ENCODE results near the gene LRRC41.

LRRC41 gene

DNA sequence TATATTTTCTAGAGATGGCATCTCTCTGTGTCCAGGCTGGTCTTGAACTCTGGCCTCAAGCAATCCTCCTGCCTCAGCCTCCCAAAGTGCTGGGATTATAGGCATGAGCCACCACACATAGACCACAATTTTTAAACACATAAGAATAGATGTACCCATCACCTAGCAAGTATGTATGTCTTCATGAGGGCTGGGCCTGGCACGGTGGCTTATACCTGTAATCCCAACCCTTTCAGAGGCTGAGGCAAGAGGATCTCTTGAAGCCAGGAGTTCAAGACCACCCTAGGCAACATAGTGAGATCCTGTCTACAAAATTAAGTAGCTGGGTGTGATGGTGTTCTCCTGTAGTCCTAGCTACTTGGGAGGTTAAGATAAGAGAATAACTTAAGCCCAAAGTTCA lies 13.9 kb upstream of the LRRC41 start:
- Histone ChIP-seq H3K4me3 (ENCODE audit: low read length) (no peak overlapping the region), H3K9ac (ENCODE audit: low read length) (no peak overlapping the region), H3K27ac (ENCODE audit: low read length) (no peak overlapping the region), H3K36me3 (replicated peaks; ENCODE audit: insufficient read depth, low read length) (peaks cover 5% of the 10 kb centered on the region; the same call in 1 of the 2 replicates), H3K79me2 (ENCODE audit: low read length) (peaks cover 9% of the 10 kb centered on the region; the same call in 1 of the 2 replicates), H3K4me1 (ENCODE audit: low read length) (no peaks in the 10 kb centered on the region), H3K4me2 (ENCODE audit: low read depth, low read length) (no peak overlapping the region), H3K27me3 (replicated peaks; ENCODE audit: insufficient read depth, low read length) (no peaks in the 10 kb centered on the region), H3K9me2 (replicated peaks; ENCODE audit: insufficient read depth, low read length) (no peaks in the 10 kb centered on the region), H3F3A (ENCODE audit: insufficient read depth, low read length) (peaks cover 13% of the 10 kb centered on the region), H2AFZ (ENCODE audit: low read length) (no peak overlapping the region), H3K9me3 (replicated peaks; ENCODE audit: insufficient read depth, low read length) (no peaks in the 10 kb centered on the region), H4K20me1 (ENCODE audit: insufficient read depth, low read length) (no peaks in the 10 kb centered on the region)
- TF ChIP-seq EZH2phosphoT487 (IDR thresholded peaks at IDR 0.05; ENCODE audit: low read length), result no peak
- TF ChIP-seq, protein P1, sequence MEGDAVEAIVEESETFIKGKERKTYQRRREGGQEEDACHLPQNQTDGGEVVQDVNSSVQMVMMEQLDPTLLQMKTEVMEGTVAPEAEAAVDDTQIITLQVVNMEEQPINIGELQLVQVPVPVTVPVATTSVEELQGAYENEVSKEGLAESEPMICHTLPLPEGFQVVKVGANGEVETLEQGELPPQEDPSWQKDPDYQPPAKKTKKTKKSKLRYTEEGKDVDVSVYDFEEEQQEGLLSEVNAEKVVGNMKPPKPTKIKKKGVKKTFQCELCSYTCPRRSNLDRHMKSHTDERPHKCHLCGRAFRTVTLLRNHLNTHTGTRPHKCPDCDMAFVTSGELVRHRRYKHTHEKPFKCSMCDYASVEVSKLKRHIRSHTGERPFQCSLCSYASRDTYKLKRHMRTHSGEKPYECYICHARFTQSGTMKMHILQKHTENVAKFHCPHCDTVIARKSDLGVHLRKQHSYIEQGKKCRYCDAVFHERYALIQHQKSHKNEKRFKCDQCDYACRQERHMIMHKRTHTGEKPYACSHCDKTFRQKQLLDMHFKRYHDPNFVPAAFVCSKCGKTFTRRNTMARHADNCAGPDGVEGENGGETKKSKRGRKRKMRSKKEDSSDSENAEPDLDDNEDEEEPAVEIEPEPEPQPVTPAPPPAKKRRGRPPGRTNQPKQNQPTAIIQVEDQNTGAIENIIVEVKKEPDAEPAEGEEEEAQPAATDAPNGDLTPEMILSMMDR (IDR thresholded peaks at IDR 0.05; ENCODE audit: low read length), result no peak
- TF ChIP-seq EZH2 (optimal IDR thresholded peaks at IDR 0.05; ENCODE audit: low read depth, low read length), result no peak
- DNase-seq, result no peak

DNA sequence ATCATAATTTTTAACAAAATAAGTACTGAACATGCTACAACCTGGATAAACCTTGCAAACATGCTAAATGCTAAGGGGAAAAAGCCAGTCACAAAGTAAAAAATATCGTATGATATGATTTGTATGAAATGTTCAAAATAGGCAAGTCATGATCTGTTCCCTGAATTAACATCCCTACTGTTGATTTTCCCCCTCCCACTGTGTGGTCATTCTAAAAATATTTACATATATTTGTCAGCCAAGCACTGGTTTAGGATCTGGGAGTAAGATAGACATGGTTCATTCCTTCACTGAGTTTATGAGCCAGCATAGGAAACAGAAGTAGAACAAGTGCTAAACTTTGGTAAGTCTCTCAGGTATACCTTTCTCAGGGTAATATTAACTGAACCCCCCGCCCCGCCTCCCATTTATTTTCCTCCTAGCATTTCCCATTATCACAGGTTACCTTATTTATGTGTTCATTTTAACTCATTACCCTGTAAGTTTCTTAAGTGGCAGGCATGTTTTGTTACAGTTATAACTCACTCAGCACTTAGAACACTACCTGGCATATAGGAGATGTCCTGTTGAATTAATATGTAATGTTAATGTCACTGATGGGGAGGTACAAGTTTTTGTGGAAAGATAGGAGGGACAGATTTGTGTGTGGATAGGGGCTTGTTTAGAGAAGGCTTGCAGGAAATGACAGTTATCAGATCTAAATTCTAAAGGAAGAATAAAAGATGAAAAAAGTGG lies 12.4 kb upstream of the LRRC41 start:
- H3K27me3 ChIP-seq (replicated peaks; ENCODE audit: insufficient read depth, low read length), result no peaks in the 10 kb centered on the region
- no peak overlapping the region for H3K4me2 ChIP-seq (ENCODE audit: low read depth, low read length)
- H4K20me1 ChIP-seq (ENCODE audit: insufficient read depth, low read length), result no peaks in the 10 kb centered on the region
- no peaks in the 10 kb centered on the region for H3K9me2 ChIP-seq (replicated peaks; ENCODE audit: insufficient read depth, low read length)
- H3K4me1 ChIP-seq (ENCODE audit: low read length), result no peaks in the 10 kb centered on the region
- peaks cover 19% of the 10 kb centered on the region for H3K79me2 ChIP-seq (ENCODE audit: low read length)
- no peak overlapping the region for H2AFZ ChIP-seq (ENCODE audit: low read length)
- TF ChIP-seq, protein P1 (IDR thresholded peaks at IDR 0.05; ENCODE audit: low read length), result no peak
- TF ChIP-seq EZH2phosphoT487 (IDR thresholded peaks at IDR 0.05; ENCODE audit: low read length), result no peak
- no peak for TF ChIP-seq EZH2 (optimal IDR thresholded peaks at IDR 0.05; ENCODE audit: low read depth, low read length)
- no peak overlapping the region for H3K9ac ChIP-seq (ENCODE audit: low read length)
- H3K9me3 ChIP-seq (replicated peaks; ENCODE audit: insufficient read depth, low read length), result no peaks in the 10 kb centered on the region
- H3K27ac ChIP-seq (ENCODE audit: low read length), result no peak overlapping the region
- peaks cover 5% of the 10 kb centered on the region; the same call in 1 of the 2 replicates for H3K36me3 ChIP-seq (replicated peaks; ENCODE audit: insufficient read depth, low read length)
- H3K4me3 ChIP-seq (ENCODE audit: low read length), result no peak overlapping the region
- no peak for DNase-seq
- H3F3A ChIP-seq (ENCODE audit: insufficient read depth, low read length), result peaks cover 13% of the 10 kb centered on the region

DNA sequence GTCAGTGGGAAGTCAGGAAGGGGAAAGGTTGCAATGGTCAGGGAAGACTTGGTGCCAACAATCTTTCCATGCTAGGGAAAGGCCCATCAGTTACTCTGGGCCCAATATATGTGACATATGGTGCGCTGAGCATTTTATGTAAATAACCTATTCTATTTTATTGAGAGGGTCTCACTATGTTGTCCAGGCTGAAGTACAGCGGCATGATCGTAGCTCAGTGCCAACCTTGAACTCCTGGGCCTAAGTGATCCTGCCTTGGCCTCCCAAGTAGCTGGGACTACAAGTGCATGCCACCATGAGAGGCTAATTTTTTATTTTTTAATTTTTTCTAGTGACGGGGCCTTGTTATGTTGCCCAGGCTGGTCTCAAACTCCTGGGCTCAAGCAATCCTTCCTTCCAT lies 6.9 kb upstream of the LRRC41 start:
- Histone ChIP-seq H3K27me3 (replicated peaks; ENCODE audit: insufficient read depth, low read length) (no peaks in the 10 kb centered on the region), H3K4me1 (ENCODE audit: low read length) (no peaks in the 10 kb centered on the region), H3K4me2 (ENCODE audit: low read depth, low read length) (no peak overlapping the region), H3K9ac (ENCODE audit: low read length) (no peak overlapping the region), H4K20me1 (ENCODE audit: insufficient read depth, low read length) (peaks cover 29% of the 10 kb centered on the region), H3K36me3 (replicated peaks; ENCODE audit: insufficient read depth, low read length) (peaks cover 10% of the 10 kb centered on the region), H3F3A (ENCODE audit: insufficient read depth, low read length) (peaks cover 6% of the 10 kb centered on the region; the same call in 1 of the 2 replicates), H3K4me3 (ENCODE audit: low read length) (no peak overlapping the region), H3K9me3 (replicated peaks; ENCODE audit: insufficient read depth, low read length) (no peaks in the 10 kb centered on the region), H2AFZ (ENCODE audit: low read length) (no peak overlapping the region), H3K9me2 (replicated peaks; ENCODE audit: insufficient read depth, low read length) (no peaks in the 10 kb centered on the region), H3K27ac (ENCODE audit: low read length) (no peak overlapping the region), H3K79me2 (ENCODE audit: low read length) (peaks cover 69% of the 10 kb centered on the region)
- no peak for TF ChIP-seq EZH2 (optimal IDR thresholded peaks at IDR 0.05; ENCODE audit: low read depth, low read length)
- TF ChIP-seq, protein P1 (IDR thresholded peaks at IDR 0.05; ENCODE audit: low read length), result no peak
- TF ChIP-seq EZH2phosphoT487 (IDR thresholded peaks at IDR 0.05; ENCODE audit: low read length), result no peak
- DNase-seq, result no peak
